CD4-positive, alpha-beta T cell treated with Interleukin-10 for 1 hour (primary cell): ENCODE results near the gene ZNF385D.

Experiments
- DNase-seq: peaks from one replicate; pipeline ENCODE4 v3.0.0-alpha.2; 2020

The ZNF385D gene

DNA sequence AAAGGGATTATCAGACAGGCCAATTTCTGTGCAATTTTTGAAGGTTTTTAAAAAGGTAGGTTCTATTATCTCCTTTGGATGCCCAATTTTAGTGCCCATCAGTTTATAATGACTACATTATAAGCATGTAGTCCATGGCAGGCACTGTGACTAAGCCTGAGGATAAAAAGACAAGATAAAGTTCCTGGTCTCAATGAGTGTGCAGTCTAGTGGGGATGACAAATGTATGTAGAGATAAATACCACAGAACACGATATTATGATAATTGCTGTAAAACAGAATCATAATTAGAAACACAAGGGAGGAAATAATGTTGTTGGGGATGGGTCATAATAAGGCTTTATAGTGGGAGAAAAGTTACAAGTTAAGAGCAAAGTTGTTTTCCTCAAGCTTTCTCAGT, 163.1 kb downstream of the ZNF385D start:
- DNase-seq = no peak

GRCh38 chr3:21585216-21585740, 165.7 kb downstream of the ZNF385D start:
- DNase-seq = no peak

DNA sequence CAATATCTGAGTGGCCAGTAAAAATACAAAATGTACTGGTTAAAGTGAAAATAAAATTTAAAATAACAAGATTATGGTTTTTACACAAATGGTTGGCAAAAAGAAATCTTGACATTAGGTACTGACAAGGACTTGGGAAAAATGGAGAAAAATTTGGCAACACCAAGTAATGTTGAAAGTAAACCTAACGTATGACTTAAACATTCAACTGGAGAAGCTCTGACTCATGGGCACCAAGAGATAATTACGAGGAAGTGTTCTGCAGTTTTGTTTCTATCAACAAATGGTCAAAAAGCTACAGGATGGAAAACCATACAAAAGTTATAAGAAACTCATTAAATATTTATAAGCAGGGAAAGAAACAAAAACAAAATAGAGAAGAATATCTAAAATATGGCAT, 177.7 kb downstream of the ZNF385D start:
- no peak for DNase-seq

GRCh38 chr3:21564531-21564930, 186.5 kb downstream of the ZNF385D start:
- DNase-seq = no peak

DNA sequence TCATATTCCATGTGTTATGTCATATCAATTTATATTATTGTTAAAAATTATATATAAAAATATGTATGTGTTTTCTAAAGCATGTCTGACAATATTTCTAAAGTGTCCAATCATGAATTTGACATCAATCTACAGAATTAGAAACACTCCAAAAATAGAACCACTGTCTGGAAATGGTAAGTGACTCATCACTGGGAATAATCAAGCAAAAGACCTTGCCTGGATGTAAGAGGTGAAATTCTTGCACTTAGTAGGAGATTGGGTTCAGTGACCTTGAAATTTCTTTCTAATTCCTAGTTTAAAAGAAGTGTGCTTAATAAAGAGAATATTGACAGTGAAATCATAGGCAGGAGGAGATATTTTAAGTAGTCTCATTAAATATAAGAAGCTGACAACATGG, 188.8 kb downstream of the ZNF385D start:
- no peak for DNase-seq

GRCh38 chr3:21561472-21561871, 189.5 kb downstream of the ZNF385D start:
- DNase-seq = no peak

GRCh38 chr3:21551019-21551418, 200.0 kb downstream of the ZNF385D start:
- no peak for DNase-seq

DNA sequence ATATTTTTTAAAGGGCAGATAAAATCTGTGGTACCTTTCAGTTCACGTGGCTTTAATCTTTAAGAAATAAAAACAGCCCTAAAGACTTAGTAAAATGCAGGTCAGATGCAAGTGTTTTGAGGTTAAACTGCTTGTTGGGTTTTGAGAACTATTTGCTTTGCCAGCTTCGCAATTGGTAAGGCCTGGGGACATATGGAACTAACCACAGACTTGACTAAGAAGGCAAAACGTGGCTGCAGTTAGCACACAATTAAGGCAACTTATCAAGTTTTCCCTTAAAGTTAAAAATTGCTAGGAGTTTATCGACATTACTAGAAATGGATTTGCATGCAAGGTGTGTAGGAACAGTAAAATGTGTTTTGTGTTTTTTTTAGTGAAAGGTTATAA, 206.9 kb downstream of the ZNF385D start:
- no peak for DNase-seq

GRCh38 chr3:21543380-21544075, 207.5 kb downstream of the ZNF385D start:
- no peak for DNase-seq

DNA sequence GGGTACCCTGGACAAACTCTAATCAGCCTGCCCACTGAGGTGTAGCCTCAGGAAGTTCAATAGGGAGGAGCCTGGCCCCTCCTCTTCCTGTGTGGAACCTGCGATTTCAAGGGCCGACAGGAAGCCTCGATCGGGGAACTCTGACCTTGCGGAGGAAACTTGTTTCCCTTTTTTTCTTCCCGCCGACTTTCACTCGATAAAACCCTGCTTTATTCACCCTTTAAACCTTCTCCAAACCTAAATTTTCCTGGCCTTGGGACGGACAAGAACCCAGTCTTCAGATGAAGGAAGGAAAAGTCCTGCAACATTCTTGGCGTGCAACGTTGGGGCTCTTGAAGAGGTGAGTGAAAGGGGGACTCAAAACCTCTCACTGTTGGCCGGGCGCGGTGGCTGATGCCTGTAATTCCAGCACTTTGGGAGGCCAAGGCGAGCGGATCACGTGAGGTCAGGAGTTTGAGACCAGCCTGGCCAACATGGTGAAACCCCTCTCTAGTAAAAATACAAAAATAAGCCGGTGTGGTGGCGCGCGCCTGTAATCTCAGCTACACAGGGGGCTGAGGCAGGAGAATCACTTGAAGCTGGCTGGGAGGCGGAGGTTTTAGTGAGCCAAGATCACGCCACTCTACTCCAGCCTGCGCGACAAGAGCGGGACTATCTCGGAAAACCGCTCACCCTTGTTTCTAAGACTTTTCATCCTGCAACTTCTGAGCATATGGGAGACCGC, 208.2 kb downstream of the ZNF385D start:
- no peak for DNase-seq

DNA sequence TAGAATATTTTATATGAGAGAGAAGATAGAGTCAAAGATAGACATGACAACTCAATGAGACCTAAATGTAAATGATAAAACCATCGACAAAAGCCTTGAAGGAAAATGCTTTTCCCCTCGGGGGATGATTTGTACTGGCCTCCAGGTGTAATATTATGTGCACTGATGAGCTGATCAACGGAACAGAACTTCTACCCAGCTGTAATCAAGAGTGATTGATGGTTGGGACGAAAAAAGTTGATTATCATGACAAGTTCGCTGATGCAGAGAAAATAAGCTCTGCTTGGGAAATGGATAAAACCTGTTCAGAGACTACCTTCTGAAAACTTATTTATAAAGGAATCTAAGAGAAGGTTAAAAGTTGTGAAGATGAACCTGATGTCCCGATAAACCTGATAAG, 210.7 kb downstream of the ZNF385D start:
- no peak for DNase-seq

- no peak for DNase-seq
Measured at GRCh38 chr3:21534462-21534861, 216.5 kb downstream of the ZNF385D start.

GRCh38 chr3:21533002-21533401, 218.0 kb downstream of the ZNF385D start:
- DNase-seq = no peak

DNA sequence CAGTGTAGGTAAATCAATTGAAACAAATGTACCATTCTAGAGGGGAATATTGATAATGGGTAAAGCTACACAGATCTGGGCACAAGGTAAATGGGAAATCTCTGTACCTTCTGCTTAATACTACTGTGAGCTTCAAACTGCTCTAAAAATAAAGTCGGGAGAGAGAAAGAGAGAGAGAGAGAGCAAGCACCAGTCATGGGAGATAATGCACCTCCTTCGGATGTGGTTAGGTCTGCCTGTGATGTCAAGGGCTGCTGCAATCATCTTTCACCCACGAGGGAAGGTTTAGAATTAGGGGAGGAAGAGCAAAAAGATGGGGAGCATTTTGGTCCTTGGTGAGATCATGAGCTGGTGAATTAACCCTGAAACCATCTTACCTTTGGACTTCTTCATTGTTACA, 219.1 kb downstream of the ZNF385D start:
- no peak for DNase-seq

- DNase-seq = no peak
Measured at GRCh38 chr3:21528291-21528995, 222.6 kb downstream of the ZNF385D start.

- DNase-seq = no peak
Measured at GRCh38 chr3:21526461-21526860, 224.5 kb downstream of the ZNF385D start.

DNA sequence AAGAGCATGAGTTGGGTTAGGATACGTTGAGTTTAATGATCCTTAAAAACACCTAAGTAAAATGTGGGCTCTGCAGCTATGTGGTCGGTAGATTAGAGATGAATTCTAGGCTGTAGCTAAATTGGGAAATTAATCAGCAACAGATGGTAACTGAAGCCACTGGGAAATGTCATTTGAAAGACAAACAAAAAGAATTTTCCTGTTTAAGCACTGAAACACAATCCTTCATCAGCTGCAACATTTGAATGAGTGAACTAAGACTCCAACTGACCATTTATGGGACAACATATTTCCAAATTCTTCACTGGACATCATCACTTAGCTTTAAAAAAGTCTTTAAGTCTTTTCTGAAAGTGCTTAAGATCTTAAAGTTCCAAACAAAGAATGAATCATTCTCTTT, 226.9 kb downstream of the ZNF385D start:
- no peak for DNase-seq

DNA sequence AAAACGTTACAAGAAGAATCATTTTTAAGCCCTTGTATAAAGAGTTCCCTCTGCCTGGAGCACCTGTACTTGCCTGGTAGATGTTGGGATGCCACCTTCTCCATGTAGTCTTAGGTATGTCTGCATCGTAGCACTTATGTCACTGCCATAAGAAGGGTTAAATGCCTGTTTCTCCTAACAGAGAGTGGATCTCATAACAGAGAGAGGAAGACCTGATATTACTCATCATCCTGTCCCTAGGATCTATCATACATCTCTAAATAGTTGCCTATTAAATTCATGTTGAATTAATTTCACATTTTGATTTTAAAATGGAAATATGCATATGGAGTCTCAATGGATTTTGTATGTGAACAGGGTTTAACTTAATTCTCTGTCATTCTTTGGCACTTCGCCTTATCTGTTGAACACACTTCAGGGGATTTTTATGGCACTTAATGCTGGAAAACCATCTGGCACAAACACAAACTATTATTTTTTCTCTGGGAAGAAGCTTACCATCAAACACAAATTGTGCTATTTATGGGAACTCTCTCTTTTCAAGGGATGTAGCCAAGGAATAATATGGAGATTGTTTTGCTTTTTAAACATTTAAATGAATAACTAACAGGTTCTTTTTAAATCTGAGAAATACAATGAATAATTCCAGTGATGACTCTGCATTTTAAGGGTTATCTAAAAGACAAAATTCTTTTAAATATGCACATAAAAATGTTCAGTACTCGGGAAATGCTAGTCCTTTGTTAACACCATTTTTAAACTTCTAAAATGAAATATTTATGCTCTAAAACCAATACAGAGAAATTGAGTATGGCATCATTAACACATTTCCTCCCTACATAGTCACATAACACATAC, 230.7 kb downstream of the ZNF385D start:
- DNase-seq = no peak

DNA sequence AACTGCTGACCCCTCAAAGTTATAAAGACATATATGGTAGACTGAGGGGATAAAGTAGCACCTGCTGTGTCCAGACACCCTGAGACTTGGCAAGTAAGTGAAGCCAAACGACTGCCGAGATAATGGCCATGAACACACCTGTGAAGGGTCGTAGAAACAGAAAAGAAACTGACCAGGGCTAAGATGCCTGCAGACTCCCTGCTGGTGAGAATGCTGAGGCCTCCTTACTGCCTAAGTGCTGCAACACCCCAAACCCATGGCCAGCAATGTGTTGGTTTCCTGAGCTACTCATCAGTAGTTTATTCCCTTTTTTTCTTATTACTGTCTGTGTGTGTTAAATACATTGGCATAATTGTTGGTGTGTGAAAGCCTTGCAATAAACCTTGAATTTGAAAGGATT, 233.8 kb downstream of the ZNF385D start:
- DNase-seq = no peak

- no peak for DNase-seq
Measured at GRCh38 chr3:21515417-21515816, 235.6 kb downstream of the ZNF385D start.

- no peak for DNase-seq
Measured at GRCh38 chr3:21509731-21510470, 241.1 kb downstream of the ZNF385D start.

- no peak for DNase-seq
Measured at GRCh38 chr3:21508246-21508645, 242.8 kb downstream of the ZNF385D start.
